Neural progenitor cell (in vitro differentiated cells): ENCODE data around the gene CD274. TPM values are rescaled to one million over a fixed set of nuclear protein-coding genes. Genes with fewer than 3 reads are reported as not detected.
"Not testable (repeated sequence)": the region's sequence is repeated elsewhere in the genome, so short reads cannot be mapped to it uniquely, and the experiment has no call there.

ENCODE experiments used
- DNase-seq: peaks from one replicate; pipeline ENCODE4 v3.0.0-alpha.2; 2016; ENCODE audit warnings: low spot score
- H2AFZ ChIP-seq: fragments of 200-600 bp; sonication (generic); replicated peaks from 2 replicates; pipeline ENCODE4 v1.6.1; 2016; ENCODE audit warnings: antibody characterized with exemption
- H3F3A ChIP-seq: fragments of 200-600 bp; sonication (generic); 2 replicates; pipeline ENCODE4 v1.6.1; 2016; ENCODE audit warnings: antibody characterized with exemption, low read depth
- H3K27ac ChIP-seq: fragments of 200-600 bp; sonication (generic); 2 replicates; pipeline ENCODE4 v1.5.1; 2016; ENCODE audit warnings: mild to moderate bottlenecking
- H3K27me3 ChIP-seq: fragments of 200-600 bp; sonication (generic); 2 replicates; pipeline ENCODE4 v1.6.1; 2016; ENCODE audit warnings: mild to moderate bottlenecking, moderate library complexity
- H3K36me3 ChIP-seq: fragments of 200-600 bp; sonication (generic); 2 replicates; pipeline ENCODE4 v1.5.1; 2016
- H3K4me1 ChIP-seq: fragments of 200-600 bp; sonication (generic); 2 replicates; pipeline ENCODE4 v1.6.1; 2016; ENCODE audit warnings: mixed run types
- H3K4me2 ChIP-seq: fragments of 200-600 bp; sonication (generic); 2 replicates; pipeline ENCODE4 v1.6.1; 2016
- H3K4me3 ChIP-seq: fragments of 200-600 bp; sonication (generic); 2 replicates; pipeline ENCODE4 v1.5.1; 2016
- H3K79me2 ChIP-seq: fragments of 200-600 bp; sonication (generic); 2 replicates; pipeline ENCODE4 v1.6.1; 2016; ENCODE audit warnings: low read depth
- H3K9ac ChIP-seq: fragments of 200-600 bp; sonication (generic); 2 replicates; pipeline ENCODE4 v1.6.1; 2016
- H3K9me3 ChIP-seq: fragments of 200-600 bp; sonication (generic); 2 replicates; pipeline ENCODE4 v1.5.1; 2016; ENCODE audit warnings: low read depth
- H4K20me1 ChIP-seq: fragments of 200-600 bp; sonication (generic); 2 replicates; pipeline ENCODE4 v1.6.1; 2016; ENCODE audit warnings: low read depth
- H3K27ac Mint-ChIP-seq: 3 replicates; pipeline ENCODE4 v1.8.0; 2021; ENCODE audit warnings: mixed read lengths
- H3K27me3 Mint-ChIP-seq: 2 replicates; pipeline ENCODE4 v1.8.0; 2022; ENCODE audit warnings: low read depth, mild to moderate bottlenecking, inconsistent platforms, moderate library complexity, mixed read lengths; ENCODE audit not compliant: insufficient read depth
- H3K36me3 Mint-ChIP-seq: 3 replicates; pipeline ENCODE4 v1.8.0; 2021; ENCODE audit warnings: mixed read lengths
- H3K4me1 Mint-ChIP-seq: 3 replicates; pipeline ENCODE4 v1.8.0; 2021; ENCODE audit warnings: mixed read lengths
- H3K4me3 Mint-ChIP-seq: 3 replicates; pipeline ENCODE4 v1.8.0; 2021; ENCODE audit warnings: mild to moderate bottlenecking, moderate library complexity, mixed read lengths
- H3K9me3 Mint-ChIP-seq: 3 replicates; pipeline ENCODE4 v1.8.0; 2020; ENCODE audit warnings: mixed read lengths
- CTCF ChIP-seq: fragments of 200-600 bp; sonication (generic); IDR thresholded peaks from 2 replicates; pipeline ENCODE4 v1.5.1; 2017; ENCODE audit warnings: antibody characterized with exemption, mild to moderate bottlenecking
- EZH2 ChIP-seq: fragments of 200-600 bp; sonication (generic); IDR thresholded peaks from 2 replicates; pipeline ENCODE4 v1.6.1; 2017; ENCODE audit warnings: antibody characterized with exemption, mild to moderate bottlenecking, moderate library complexity
- EZH2phosphoT487 ChIP-seq: fragments of 200-600 bp; sonication (generic); IDR thresholded peaks from 2 replicates; pipeline ENCODE4 v1.6.1; 2017; ENCODE audit warnings: antibody characterized with exemption
- total RNA-seq: library from RNA; depleted of rRNA; stranded (reverse); fragments of >200 nt; gene quantifications from 2 replicates; pipeline ENCODE4 v1.2.3, GENCODE V29; 2015; ENCODE audit warnings: low replicate concordance

The CD274 gene
- total RNA-seq, 1 donor from 2014 or later = not detected

- Mint-ChIP-seq H3K4me3 (no peak overlapping the region), H3K4me1 (no peaks in the 10 kb centered on the region), H3K27ac (no peak overlapping the region), H3K27me3 (no peaks in the 10 kb centered on the region), H3K36me3 (no peaks in the 10 kb centered on the region), H3K9me3 (no peaks in the 10 kb centered on the region)
- H3K4me3 ChIP-seq = no peak overlapping the region
- no peak for TF ChIP-seq EZH2phosphoT487
- TF ChIP-seq CTCF = no peak
- no peak for TF ChIP-seq EZH2
- no peaks in the 10 kb centered on the region for H3F3A ChIP-seq
- no peaks in the 10 kb centered on the region for H3K9me3 ChIP-seq
- no peaks in the 10 kb centered on the region for H3K36me3 ChIP-seq
- DNase-seq = peak; percentile 18
- no peaks in the 10 kb centered on the region for H4K20me1 ChIP-seq
- H3K79me2 ChIP-seq = no peaks in the 10 kb centered on the region
- no peak overlapping the region for H3K9ac ChIP-seq
- no peak overlapping the region for H2AFZ ChIP-seq
- no peaks in the 10 kb centered on the region for H3K27me3 ChIP-seq
- no peak overlapping the region for H3K27ac ChIP-seq
- H3K4me1 ChIP-seq = peaks cover 8% of the 10 kb centered on the region
- no peak overlapping the region for H3K4me2 ChIP-seq
Observed at GRCh38 chr9:5466766-5467165, 16.4 kb downstream of the CD274 start.

GRCh38 chr9:5468850-5469249 lies 18.5 kb downstream of the CD274 start:
- no peak overlapping the region for H3K9ac ChIP-seq
- H3K79me2 ChIP-seq = no peaks in the 10 kb centered on the region
- no peaks in the 10 kb centered on the region for H3F3A ChIP-seq
- no peak overlapping the region for H3K4me3 ChIP-seq
- no peak overlapping the region for H3K4me2 ChIP-seq
- H3K27ac ChIP-seq = no peak overlapping the region
- no peaks in the 10 kb centered on the region for H4K20me1 ChIP-seq
- Mint-ChIP-seq H3K9me3 (no peaks in the 10 kb centered on the region), H3K4me1 (no peaks in the 10 kb centered on the region), H3K4me3 (no peak overlapping the region), H3K27me3 (no peaks in the 10 kb centered on the region), H3K36me3 (no peaks in the 10 kb centered on the region), H3K27ac (no peak overlapping the region)
- no peak for DNase-seq
- no peaks in the 10 kb centered on the region for H3K27me3 ChIP-seq
- no peaks in the 10 kb centered on the region for H3K36me3 ChIP-seq
- H3K9me3 ChIP-seq = no peaks in the 10 kb centered on the region
- peaks cover 8% of the 10 kb centered on the region for H3K4me1 ChIP-seq
- TF ChIP-seq EZH2 = no peak
- TF ChIP-seq CTCF = no peak
- no peak for TF ChIP-seq EZH2phosphoT487
- H2AFZ ChIP-seq = no peak overlapping the region

- no peak for DNase-seq
- no peaks in the 10 kb centered on the region for H3K79me2 ChIP-seq
- no peak overlapping the region for H3K4me2 ChIP-seq
- no peaks in the 10 kb centered on the region for H4K20me1 ChIP-seq
- H3K4me3 ChIP-seq = no peak overlapping the region
- H3K36me3 ChIP-seq = no peaks in the 10 kb centered on the region
- Mint-ChIP-seq H3K9me3 (peaks cover 2% of the 10 kb centered on the region), H3K27ac (no peak overlapping the region), H3K4me3 (no peak overlapping the region), H3K4me1 (no peaks in the 10 kb centered on the region), H3K36me3 (no peaks in the 10 kb centered on the region), H3K27me3 (no peaks in the 10 kb centered on the region)
- TF ChIP-seq EZH2 (no peak), CTCF (no peak), EZH2phosphoT487 (no peak)
- H3K27ac ChIP-seq = no peak overlapping the region
- no peak overlapping the region for H3K9ac ChIP-seq
- no peak overlapping the region for H2AFZ ChIP-seq
- H3F3A ChIP-seq = no peaks in the 10 kb centered on the region
- H3K27me3 ChIP-seq = no peaks in the 10 kb centered on the region
- peaks cover 8% of the 10 kb centered on the region for H3K4me1 ChIP-seq
- H3K9me3 ChIP-seq = no peaks in the 10 kb centered on the region
Observed at GRCh38 chr9:5470122-5470521, 19.8 kb downstream of the CD274 start.

- Histone ChIP-seq H3K27ac (no peak overlapping the region), H3K79me2 (no peaks in the 10 kb centered on the region), H3K27me3 (no peaks in the 10 kb centered on the region), H2AFZ (no peak overlapping the region), H3K9ac (no peak overlapping the region), H3K4me1 (peaks cover 8% of the 10 kb centered on the region), H3K9me3 (no peaks in the 10 kb centered on the region), H3K4me2 (no peak overlapping the region), H3K36me3 (no peaks in the 10 kb centered on the region), H3K4me3 (no peak overlapping the region), H3F3A (no peaks in the 10 kb centered on the region), H4K20me1 (no peaks in the 10 kb centered on the region)
- Mint-ChIP-seq H3K27me3 (no peaks in the 10 kb centered on the region), H3K4me3 (no peak overlapping the region), H3K36me3 (no peaks in the 10 kb centered on the region), H3K9me3 (peaks cover 2% of the 10 kb centered on the region), H3K27ac (no peak overlapping the region), H3K4me1 (no peaks in the 10 kb centered on the region)
- no peak for DNase-seq
- TF ChIP-seq EZH2phosphoT487 (no peak), EZH2 (no peak), CTCF (no peak)
Observed at GRCh38 chr9:5470816-5471215, 20.5 kb downstream of the CD274 start.

- H3K79me2 ChIP-seq, H3K9me3 Mint-ChIP-seq, H3F3A ChIP-seq, H2AFZ ChIP-seq, H3K4me2 ChIP-seq, H3K27ac ChIP-seq, H3K4me3 ChIP-seq, H3K27me3 ChIP-seq, H3K4me1 Mint-ChIP-seq, H3K9me3 ChIP-seq, DNase-seq, H4K20me1 ChIP-seq, H3K27ac Mint-ChIP-seq, H3K4me1 ChIP-seq, H3K36me3 ChIP-seq, H3K4me3 Mint-ChIP-seq, H3K27me3 Mint-ChIP-seq, H3K36me3 Mint-ChIP-seq, H3K9ac ChIP-seq: not testable (repeated sequence)
Observed at GRCh38 chr9:5475611-5476010, 25.3 kb downstream of the CD274 start.
